ENCODE data around the gene CIC. TPM values are rescaled to one million over a fixed set of nuclear protein-coding genes. Genes with fewer than 3 reads are reported as not detected.

The CIC gene
- total and polyA plus RNA-seq, 9 of the 15 experiments (the other 6 are each of a cell fraction or from before 2014, with no cell fraction given): 0.07 to 44.7 (median 8.6) TPM

GRCh38 chr19:42247640-42248199, 21.3 kb upstream of the CIC start:
- H3K9me3 ChIP-seq (replicated peaks; ENCODE audit: control insufficient read depth, insufficient read depth, low read depth, low read length): no peaks in the 10 kb centered on the region
- peaks cover 10% of the 10 kb centered on the region; the same call in 1 of the 2 replicates for H4K20me1 ChIP-seq (replicated peaks; ENCODE audit: control insufficient read depth, insufficient read depth, low read length)
- no peak overlapping the region for H3K4me3 ChIP-seq
- no peak overlapping the region for H3K4me2 ChIP-seq (ENCODE audit: insufficient read depth, low read length)
- no peaks in the 10 kb centered on the region for H3K27me3 ChIP-seq (ENCODE audit: control insufficient read depth in 2 of 2, insufficient read depth in 2 of 2, low read length in 2 of 2)
- 0 out of 2 replicates have a peak, but pooled peaks have one; percentile 34 for TF ChIP-seq POLR2G (IDR thresholded peaks at IDR 0.05; ENCODE audit: low read depth, low read length)
- TF ChIP-seq HDAC8 (tag; IDR thresholded peaks at IDR 0.05): no peak
- DNase-seq (ENCODE audit: extremely low read depth in 1 of 4, low spot score in 3 of 4) (peak in 1 of 4 experiments; percentile 10), ATAC-seq (no peak), FAIRE-seq (no peak)
- BruUV-seq (replicated peaks): no TSS peak
- in situ Hi-C loops (cut with MboI) (no loop called here), intact Hi-C loops (cut with micrococcal nuclease) (no loop called here)
- no peak overlapping the region for H3K27ac ChIP-seq (ENCODE audit: extremely low read depth, low read depth, low read length)
- WGBS (ENCODE audit: insufficient coverage, low coverage, missing lambda C conversion rate): 88% methylated on average over 6 of the region's 6 CpGs
- ChIA-PET POLR2A (interaction anchor here (0.6 to 1.2 kb wide), 5 partner anchors 13 to 177 kb away, joined by 3 to 10 read pairs (median 3); no protein-coding TSS in a partner anchor), CTCF (ENCODE audit: low intra/inter-chr PET ratio) (interaction anchor here (4.0 kb wide), 1 partner anchor 32 kb away, joined by 24 read pairs; no protein-coding TSS in a partner anchor)
- peaks cover 4% of the 10 kb centered on the region for H3K9me1 ChIP-seq (ENCODE audit: control insufficient read depth, insufficient read depth, low read length)
- peaks cover 45% of the 10 kb centered on the region for H3K79me2 ChIP-seq (ENCODE audit: control insufficient read depth, insufficient read depth, low read length)
- H3K36me3 ChIP-seq (ENCODE audit: control insufficient read depth, insufficient read depth, low read length): peaks cover 47% of the 10 kb centered on the region; the same call in 2 of the 3 replicates
- H3K4me1 ChIP-seq (replicated peaks in 1 of 2; ENCODE audit: control insufficient read depth in 2 of 2, insufficient read depth in 2 of 2, low read length in 2 of 2): peaks cover 24 to 50% of the 10 kb centered on the region in 2 experiments
- H2AFZ ChIP-seq (ENCODE audit: low read depth, low read length): no peak overlapping the region
- 0 out of 4 replicates have a peak overlapping the region, but pooled peaks of 1 of the 2 experiments have one; percentile 65 for H3K9ac ChIP-seq (ENCODE audit: insufficient read depth in 1 of 2, low read depth in 2 of 2, low read length in 2 of 2)
